SKM-1 treated with dmso at 0.1 percent for 144 hours (cell line): ENCODE data around the gene PTPMT1.

Source experiments
- DNase-seq: peaks from one replicate; lab custom pipeline; 2025; ENCODE audit not compliant: unreplicated experiment; lab: John Stamatoyannopoulos, UW

The PTPMT1 gene

DNA sequence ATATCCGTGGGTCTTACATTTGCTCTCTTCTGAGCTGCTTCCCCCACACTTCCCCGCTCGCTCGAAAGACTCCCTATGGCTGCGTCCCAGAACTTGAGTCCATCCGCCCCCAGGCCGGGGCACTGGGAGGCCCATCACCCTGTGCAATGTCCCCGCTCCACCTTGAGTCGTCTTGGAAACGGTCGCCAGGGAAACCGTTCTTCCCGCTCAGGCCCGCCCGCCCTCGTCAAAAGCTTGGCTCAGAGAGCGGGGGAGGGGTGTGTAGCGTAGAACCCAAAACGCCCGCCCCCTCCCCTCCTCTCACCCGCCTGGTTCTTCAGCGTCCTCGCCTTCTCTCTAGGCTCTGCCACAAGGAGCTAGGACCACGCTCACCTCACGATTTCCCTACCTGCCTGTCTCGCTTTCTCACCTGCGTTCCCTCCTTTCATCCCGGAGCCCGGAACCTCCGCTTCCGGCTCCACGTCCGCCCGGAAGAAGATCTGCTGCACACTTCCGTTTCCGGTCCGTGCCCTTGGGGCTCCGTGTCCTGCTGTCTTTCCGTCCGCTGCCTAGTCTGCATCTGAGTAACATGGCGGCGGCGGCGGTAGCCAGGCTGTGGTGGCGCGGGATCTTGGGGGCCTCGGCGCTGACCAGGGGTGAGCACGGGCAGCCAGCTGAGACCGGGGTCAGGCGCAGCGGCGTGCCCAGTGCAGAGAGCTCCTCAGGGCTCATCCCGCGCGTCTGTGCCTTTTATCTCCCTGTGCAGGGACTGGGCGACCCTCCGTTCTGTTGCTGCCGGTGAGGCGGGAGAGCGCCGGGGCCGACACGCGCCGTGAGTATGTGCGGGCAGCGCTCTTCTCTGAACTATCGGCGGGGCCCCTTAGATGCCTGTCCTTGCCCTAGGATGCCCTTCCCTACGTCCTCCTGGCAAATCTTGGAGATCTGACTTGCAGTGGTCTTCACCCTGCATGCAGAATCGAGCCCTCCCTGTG lies 13.4 kb downstream of the PTPMT1 start, which contains the start of the genes KBTBD4 and NDUFS3:
KBTBD4 (minus strand) TSS at position 447 of the 971 bp plus-strand sequence; CDS start at position 428, 19 bp downstream.
NDUFS3 (plus strand) TSS at position 551 of the 971 bp plus-strand sequence; CDS start at position 569, 18 bp downstream.
- DNase-seq, result peak; percentile 80

- DNase-seq, result no peak
Observed at GRCh38 chr11:47583844-47584243, 18.4 kb downstream of the PTPMT1 start.

- DNase-seq, result no peak
Observed at GRCh38 chr11:47586098-47586855, 20.9 kb downstream of the PTPMT1 start, which contains the start of gene FAM180B. FAM180B (plus strand) TSS chr11:47586678; CDS start chr11:47586769, 91 bp downstream.

DNA sequence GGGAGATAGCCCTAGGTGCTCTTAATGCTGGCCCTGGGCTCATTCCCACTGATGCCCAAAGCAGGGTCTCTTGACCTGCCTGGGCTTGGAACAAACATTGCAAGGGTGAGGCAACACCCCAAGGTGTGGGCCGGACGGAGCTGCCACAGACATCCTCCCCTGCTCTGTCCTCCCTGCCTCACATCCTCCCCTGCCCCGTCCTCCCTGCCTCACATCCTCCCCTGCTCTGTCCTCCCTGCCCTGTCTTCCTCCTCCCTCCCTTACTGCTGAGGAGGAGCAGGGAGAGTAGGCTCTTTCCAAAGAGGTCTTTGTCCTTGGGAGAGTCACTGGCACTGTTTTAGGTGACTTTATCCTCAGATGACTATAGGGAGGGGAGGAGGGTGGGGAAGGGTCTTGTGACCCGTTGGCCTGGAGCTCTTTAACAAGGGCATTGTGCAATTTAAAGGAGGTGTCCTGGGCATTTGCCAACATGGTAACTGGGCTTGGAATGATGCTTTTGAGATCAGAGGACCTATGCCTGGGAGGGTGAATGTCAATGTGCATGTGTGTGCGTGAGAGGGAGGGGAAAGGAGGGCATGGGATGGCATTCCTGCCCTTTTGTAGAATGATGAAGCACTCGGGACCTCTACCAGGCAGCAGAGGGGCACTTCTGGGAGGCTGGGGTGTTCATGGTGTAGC lies 21.8 kb downstream of the PTPMT1 start:
- no peak for DNase-seq

GRCh38 chr11:47587723-47588326 lies 22.4 kb downstream of the PTPMT1 start:
- DNase-seq, result peak; percentile 77

DNA sequence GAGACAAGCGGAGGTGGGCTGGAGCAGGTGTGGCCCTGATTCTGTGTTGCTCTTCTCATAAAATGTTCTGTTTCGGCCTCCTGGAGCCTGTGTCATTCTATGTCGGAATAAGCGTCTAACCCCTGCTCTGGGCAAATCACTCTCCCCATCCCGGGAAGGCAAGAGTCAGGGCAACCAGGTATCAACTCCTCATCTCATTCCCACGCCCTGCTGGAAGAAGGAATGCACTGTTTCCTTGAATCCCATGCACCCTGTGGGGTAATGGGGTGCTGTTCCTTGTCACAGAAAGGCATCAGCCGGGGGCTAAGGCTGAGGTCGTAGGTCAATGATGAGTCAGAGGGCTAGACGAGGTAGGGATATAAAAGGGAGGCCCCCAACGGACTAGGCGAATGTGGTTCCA lies 23.7 kb downstream of the PTPMT1 start:
- no peak for DNase-seq

DNA sequence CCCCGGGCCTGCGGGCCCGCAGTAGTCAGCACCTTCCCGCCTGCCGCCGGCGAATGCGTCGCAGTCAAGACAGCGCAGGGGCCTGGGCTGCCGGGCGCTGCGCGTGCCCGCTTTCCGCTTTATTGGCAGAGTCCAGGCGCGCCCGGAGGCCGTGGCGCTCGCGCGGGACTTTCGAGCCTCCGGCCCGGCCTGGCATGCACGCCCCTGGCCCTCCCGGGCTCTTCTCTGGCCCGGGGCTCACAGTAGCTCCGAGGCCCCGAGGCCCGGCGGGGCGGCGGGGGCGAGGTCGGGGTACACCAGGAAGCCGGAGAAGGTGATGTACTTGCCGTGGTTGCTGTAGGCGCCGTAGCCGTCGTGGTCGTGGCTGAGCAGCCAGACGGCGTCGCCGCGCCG lies 24.2 kb downstream of the PTPMT1 start:
- DNase-seq, result no peak

DNA sequence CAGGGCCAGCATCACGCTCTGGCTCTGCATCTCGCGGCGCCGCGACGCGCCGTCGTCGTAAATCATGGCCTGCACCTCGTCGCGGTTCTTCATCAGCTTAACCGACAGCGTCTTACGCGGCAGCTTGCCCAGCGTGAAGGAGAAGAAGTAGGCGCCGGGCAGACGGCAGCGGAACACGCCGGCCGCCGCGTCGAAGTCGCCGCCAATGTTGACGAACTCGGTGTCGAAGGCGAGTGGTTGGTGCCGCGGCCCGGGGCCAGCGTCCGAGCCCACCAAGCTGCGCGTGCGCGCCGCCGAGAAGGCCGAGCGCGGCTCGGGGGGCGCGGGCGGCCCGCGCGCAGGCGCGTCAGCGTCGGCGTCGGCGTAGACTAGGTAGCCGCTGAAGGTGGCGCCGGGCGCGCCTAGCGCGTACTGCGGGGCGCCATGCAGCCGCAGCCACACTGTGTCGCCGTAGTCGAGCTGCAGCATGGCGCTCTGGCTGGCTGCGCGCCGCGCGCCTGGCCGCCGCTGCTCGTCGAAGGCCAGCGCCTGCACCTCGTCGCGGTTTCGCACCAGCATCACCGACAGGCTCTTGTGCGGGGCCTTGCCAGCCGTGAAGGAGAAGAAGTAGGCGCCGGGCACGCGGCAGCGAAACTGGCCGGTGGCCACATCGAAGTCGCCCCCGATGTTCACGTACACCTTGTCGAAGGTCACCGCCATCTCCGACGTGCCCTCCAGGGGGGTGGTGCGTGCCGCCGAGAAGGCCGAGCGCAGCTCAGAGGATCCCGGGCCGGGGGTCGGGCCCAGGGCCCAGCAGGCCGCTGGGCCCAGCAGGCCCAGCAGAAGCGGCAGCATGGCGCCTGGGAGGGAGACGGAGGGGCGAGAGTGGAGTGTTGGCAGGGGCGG lies 24.8 kb downstream of the PTPMT1 start:
- DNase-seq, result no peak

DNA sequence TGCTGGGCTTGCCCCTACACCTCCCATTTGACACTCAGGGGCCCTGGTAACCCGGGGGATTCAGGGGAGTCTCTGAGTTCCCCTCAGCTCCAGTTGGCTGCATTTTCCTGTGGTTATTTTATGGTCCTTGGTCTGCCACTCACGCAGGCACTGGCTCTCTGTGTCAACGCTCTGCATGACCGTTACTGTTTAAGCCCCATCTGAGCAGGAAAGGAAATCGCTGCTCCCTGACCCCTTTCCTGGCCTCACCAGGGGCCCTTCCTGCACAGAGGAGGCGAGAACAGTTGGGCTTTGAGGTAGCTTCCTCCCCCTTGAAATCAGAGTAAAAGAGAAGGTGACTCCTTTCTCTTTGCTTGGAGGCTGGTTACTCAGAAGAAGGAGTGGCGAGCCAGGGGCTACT lies 26.4 kb downstream of the PTPMT1 start:
- DNase-seq, result peak; percentile 8

- DNase-seq, result no peak
Observed at GRCh38 chr11:47592251-47592650, 26.9 kb downstream of the PTPMT1 start.

GRCh38 chr11:47592970-47593369 lies 27.6 kb downstream of the PTPMT1 start:
- no peak for DNase-seq

- DNase-seq, result no peak
Observed at GRCh38 chr11:47593492-47593933, 28.1 kb downstream of the PTPMT1 start.

DNA sequence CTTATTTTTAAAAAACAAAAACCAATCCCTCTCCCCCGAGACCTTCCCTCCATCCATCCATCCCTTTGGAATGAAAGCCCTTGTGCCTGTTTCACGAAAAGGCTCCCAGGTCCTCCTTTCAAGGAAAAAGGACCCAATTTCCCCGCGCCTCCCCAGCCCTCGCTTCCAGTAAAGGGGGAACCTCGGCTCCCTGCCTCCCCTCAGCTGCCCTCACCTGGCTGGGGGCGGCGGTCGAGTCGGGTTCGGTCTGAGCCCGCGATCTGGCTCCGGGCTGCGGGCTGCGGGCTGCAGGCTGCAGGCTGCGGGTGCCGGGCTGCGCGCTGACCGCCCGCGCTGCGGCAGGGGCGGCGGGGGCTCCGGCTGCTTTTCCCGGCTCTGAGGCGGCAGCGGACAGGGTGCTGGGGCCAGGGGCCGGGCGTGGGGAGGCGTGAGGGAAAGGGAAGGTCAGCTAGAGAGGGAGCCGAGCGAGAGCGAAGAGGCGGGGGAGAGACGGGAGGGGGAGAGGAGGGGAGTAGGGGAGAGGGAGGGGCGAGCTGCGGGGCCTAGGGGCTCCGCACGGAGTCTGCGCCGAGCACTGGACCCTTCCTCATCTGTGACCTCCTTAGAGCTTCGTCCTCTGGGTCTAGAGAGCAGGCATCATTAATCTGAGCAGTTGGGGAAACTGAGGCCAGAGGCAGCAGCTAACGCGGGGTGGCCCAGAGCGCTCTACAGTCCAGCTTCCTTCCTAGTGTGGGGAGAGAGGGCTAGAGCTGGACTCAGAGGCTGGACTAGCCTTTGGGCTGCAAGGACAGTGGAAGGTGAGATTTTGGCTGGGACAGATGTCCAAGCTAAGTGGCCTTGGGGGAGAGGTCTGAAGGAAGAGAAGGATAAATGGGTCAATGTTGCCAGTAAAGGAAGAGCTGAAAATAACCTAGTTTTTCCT lies 28.8 kb downstream of the PTPMT1 start, which contains the start of gene C1QTNF4:
C1QTNF4 (minus strand) TSS at position 478 of the 922 bp plus-strand sequence. CDS start 3,601 bp downstream, outside the sequence.
- no peak for DNase-seq

DNA sequence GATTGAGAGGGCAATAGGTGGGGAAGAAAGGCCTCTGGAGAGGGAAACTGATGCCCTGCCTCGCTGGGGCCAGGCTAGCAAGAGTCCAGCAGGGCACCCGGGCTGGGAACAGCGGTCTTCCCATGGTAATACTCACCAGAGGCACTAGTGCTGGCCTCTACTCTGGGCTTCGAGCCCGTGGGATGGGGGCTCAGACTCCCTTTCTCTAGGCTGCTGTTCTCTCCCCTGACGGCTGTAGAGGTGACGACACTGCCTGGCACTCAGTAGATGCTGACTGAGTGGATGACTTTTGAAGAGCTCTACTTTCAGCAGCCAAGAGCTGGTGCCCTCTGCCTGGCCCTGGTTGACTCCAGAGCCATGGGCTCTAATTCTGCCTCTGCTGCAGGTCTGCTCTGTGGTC lies 29.6 kb downstream of the PTPMT1 start:
- no peak for DNase-seq

GRCh38 chr11:47595967-47596366 lies 30.6 kb downstream of the PTPMT1 start:
- DNase-seq, result no peak

GRCh38 chr11:47599902-47600301 lies 34.5 kb downstream of the PTPMT1 start:
- no peak for DNase-seq

- no peak for DNase-seq
Observed at GRCh38 chr11:47603295-47603694, 37.9 kb downstream of the PTPMT1 start.

DNA sequence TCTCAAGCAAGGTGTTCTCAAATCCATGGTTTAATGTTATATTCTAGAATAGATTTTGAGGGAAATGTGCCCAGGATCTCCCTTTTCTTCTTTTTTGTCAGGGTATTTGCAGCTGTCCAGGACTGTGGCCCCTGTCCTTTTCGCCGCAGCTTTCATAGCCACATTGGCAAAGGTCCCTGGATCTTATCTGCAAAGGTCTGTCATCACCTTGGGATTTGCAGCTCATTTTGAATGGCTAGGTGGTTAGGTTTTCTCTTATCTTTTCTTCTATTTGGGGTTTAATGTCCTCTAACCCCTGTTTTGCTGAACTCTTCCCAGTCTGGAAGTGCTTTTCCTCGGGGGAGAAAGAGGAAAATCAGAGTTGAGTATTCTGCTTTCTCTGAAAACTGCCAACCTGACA lies 40.5 kb downstream of the PTPMT1 start:
- no peak for DNase-seq
